ENCODE results near the gene MRPS34.

DNA sequence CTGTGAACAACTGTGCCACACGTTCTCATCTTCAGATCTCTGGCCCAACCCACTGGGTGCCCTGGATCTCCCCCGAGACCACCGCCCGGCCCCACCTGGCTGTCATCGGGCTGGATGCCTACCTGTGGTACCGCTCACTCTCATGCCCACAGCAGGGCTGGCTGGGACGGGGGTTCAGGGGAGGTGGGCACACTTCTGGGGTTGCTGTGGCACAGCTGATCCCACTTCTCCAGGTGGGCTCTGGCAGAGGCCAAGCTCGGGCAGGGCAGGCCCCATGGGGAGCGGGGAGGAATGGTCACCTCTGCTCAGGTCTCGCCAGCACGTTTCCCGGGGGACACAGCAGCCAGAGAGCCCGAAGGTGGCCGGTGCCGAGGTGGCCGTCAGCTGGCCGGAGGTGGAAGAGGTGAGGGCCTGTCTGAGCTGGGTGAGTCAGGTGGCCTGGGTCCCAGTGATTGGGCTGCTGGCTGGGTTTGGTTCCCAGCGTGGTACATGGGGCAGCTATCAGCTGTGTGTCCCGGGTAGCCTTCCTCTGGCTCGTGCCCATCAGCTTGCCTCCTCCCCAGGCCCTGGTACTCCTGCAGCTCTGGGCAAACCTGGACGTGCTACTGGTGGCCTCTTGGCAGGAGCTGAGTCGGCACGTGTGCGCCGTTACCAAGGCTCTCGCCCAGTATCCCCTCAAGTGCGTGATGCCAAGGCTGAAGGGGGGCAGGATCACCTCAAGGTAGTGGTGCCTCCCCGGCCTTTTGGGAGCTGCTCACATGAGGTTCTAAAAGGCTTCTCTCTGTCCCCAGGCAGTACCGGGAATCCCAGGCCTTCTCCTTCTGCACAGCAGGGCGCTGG is 2.3 kb upstream of the MRPS34 start:
- TF ChIP-seq FOXP2 (optimal IDR thresholded peaks at IDR 0.05; ENCODE audit: borderline replicate concordance, extremely low read depth, extremely low read length, insufficient read depth), result no peak
- TF ChIP-seq SIN3A (IDR thresholded peaks at IDR 0.05; ENCODE audit: borderline replicate concordance, insufficient read depth, low read length), result no peak
- no peak for TF ChIP-seq TAF1 (IDR thresholded peaks at IDR 0.05; ENCODE audit: borderline replicate concordance, insufficient read depth, low read length)
